HG03103 (cell line): ENCODE measurements around the gene CBLB.
"Not testable (repeated sequence)": the region's sequence is repeated elsewhere in the genome, so short reads cannot be mapped to it uniquely, and the experiment has no call there.

ENCODE experiments used
- ATAC-seq: cut with Tn5 transposase; IDR thresholded peaks from one replicate; pipeline ENCODE4 v1.9.1; 2021; ENCODE audit warnings: low read depth; ENCODE audit not compliant: unreplicated experiment

The CBLB gene

GRCh38 chr3:105763659-105764036 is 105.2 kb downstream of the CBLB start:
- ATAC-seq, result no peak

- no peak for ATAC-seq
Measured at GRCh38 chr3:105762749-105763658, 105.8 kb downstream of the CBLB start.

DNA sequence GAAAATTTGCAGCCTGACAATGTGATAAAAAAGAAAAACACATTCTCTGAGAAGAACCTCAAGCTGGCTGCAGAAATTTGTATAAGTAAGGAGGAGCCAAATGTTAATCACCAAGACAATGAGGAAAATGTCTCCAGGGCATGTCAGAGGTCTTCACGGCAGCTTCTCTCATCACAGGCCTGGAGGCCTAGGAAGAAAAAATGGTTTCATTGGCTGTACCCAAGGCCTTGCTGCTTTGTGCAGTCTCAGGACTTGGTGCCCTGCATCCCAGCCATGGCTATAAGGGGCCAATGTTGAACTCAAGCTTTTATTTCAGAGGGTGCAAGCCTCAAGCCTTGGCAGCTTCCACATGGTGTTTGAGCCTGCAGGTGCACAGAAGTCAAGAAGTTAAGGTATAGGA is 106.6 kb downstream of the CBLB start:
- not testable (repeated sequence) for ATAC-seq

- no peak for ATAC-seq
Measured at GRCh38 chr3:105759442-105760078, 109.3 kb downstream of the CBLB start.

GRCh38 chr3:105758451-105758850 is 110.4 kb downstream of the CBLB start:
- ATAC-seq, result no peak

DNA sequence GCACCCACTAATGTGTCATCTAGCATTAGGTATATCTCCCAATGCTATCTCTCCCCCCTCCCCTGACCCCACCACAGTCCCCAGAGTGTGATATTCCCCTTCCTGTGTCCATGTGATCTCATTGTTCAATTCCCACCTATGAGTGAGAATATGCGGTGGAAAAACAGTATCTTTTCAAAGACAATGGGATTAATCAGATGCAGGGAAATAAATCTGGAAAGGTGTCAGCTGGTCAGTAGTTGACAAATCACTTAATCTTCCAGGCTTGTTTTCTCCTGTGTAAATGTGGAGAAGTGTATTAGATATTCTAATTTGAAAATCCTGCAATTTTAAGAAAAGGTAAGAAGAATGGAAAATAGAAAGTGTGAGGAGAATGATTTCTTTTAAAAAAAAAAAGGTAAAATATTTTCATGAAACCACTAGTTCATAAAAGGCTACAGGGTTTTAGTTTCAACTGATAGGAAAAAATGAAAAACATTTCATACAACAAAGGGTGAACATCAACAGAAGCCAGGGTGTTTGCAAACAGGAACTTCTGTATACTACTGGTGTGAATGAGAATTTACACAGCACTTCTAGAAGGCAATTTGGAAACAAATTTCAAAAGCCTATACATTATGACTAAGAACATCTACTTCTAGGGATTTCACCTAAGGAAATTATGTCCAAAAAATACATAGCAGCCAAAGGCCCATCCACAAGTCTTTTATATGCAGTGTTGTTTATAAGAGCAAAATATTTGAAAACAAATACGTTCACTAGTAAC is 113.5 kb downstream of the CBLB start:
- ATAC-seq, result no peak

- peak; percentile 46 for ATAC-seq
Measured at GRCh38 chr3:105752791-105753415, 115.9 kb downstream of the CBLB start.

DNA sequence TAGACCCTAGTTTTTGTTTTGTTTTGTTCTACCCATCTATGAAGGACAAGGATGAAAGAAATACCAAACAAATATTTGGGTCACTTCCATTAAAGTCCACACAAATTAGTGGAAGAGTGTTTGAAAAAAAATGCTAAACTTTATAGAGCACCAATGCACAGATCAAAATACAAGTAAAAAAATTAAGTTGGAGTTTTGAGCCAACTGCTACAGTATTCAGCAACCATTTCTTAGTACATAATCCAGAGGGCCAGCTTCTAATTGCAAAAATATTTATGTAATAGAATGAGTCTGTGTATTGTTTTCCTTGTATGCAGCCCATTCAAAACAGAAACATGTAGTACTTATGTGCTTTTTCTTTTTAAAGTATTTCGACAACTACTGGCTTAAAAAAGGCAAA is 121.1 kb downstream of the CBLB start:
- ATAC-seq, result no peak

- ATAC-seq, result no peak
Measured at GRCh38 chr3:105747060-105747541, 121.7 kb downstream of the CBLB start.

DNA sequence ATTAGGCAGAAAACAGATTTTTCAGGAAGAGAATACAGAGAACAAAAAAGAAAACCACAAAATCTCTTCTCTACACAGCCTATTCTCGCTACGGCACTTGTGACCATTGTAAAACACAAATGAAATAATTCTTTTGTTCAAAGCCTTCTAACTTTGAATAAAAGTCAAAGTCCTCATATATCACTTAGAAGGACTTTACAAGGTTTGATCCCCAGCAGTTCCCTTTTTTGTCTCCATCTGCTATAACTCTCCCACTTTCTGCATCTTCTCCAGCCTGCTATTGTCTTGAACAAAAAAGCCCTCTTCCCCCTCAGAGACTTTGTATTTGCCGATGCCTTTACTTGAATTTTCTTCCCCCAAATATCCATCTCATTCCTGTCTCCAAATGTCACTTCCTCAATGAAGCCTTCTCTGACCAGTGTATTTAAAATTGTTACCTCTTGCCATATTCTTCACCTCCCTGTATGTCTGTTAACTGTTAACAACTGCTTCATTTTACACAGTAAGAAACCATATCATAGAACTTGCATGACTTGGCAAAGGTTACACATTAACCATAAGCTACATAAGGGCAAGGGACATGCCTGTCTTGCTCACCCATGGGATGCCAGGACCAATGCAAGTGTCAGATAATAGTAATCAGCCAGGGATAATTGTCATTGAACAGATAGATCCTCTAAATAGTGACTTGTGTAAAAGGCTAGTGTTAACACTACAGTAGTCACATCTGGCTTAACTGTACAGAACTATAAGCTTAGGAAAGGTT is 122.4 kb downstream of the CBLB start:
- no peak for ATAC-seq

DNA sequence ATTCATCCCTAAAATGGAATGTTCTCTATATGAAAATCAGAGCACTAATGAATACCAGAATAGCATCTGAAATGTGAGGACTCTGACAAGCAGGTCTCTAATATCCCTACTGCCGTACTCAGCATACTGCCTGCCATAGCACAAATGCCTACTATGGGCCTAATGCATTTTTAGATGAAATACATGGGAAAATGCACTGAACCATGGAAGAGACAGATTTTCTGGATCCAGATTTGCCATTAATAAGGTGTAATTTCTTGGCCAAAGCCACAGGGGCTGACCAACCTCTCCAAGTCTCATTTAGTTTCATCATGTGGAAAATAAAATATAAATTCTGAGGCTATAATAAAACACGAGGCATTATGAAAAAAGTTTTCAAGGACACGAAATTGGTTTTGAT is 123.8 kb downstream of the CBLB start:
- no peak for ATAC-seq

GRCh38 chr3:105744202-105744601 is 124.6 kb downstream of the CBLB start:
- ATAC-seq, result no peak

DNA sequence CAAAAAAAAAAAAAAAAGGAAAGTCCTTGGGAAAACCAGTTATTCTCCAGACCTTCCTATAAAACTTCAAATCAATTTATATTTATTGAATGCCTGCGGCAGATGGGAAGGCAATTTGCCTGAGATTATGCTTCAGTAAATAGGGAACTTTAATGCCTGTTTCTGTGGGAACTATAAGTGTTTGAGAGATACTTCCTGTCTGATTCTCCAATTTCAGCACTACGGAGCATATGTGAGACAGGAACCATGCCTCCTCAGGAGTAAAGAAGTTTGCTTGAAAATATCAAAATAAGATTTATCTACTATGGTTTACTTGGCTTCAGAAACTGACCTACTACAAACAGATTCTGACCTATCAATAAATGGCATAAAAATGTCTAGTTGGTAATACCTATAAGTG is 135.5 kb downstream of the CBLB start:
- ATAC-seq, result no peak

DNA sequence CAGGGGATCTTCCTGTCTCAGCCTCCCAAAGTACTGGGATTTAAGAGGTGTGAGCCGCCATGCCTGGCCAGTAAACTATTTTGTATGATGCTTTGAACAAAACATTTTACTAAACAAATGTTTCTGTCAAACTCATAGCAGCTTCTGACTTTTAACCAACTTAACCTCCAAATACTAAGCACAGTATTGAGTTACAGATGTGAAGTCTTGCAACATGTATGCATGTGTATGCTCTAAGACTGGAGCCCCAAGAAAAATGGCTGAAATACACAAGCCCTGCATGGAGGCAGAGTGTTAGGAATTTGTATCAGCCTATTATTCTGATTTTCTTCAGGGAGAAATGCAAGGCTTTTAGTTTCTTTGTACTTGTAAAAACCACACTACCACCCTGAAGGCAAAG is 137.1 kb downstream of the CBLB start:
- no peak for ATAC-seq

- no peak for ATAC-seq
Measured at GRCh38 chr3:105730801-105731354, 137.9 kb downstream of the CBLB start.

- no peak for ATAC-seq
Measured at GRCh38 chr3:105729667-105730066, 139.1 kb downstream of the CBLB start.

- ATAC-seq, result no peak
Measured at GRCh38 chr3:105728771-105729312, 140.0 kb downstream of the CBLB start.

DNA sequence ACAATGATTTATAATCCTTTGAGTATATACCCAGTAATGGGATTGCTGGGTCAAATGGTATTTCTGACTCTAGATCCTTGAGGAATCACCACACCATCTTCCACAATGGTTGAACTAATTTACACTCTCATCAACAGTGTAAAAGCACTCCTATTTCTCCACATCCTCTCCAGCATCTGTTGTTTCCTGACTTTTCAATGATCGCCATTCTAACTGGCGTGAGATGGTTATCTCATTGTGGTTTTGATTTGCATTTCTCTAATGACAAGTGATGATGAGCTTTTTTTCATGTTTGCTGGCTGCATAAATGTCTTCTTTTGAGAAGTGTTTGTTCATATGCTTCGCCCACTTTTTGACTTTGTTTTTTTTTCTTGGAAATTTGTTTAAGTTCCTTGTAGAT is 141.8 kb downstream of the CBLB start:
- not testable (repeated sequence) for ATAC-seq

DNA sequence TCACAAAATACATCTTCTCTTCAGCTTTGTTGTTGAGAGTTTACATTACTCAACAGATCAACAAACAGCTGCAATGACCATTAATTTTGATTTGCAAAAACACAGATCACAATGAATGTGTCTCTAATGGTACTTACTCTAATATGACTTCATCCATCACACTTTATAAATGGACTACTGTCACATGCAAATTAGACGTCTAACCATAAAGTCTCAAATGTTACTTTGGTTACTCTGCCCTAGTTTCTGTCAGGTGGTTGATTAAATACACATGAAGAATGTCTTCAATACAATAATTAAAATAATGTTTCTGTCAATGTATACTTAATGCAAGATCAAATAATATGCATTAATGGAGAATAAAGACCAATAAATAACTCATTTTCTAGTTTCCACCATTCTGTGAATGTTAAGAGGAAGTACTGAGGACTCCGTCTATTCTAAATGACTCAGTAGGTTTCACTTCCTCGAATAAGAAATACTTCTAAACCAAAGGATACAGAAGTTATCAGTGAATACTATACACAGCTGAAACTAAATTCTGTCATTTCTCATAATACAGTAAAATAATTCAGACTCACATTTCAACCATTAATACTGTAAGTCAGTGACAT is 145.8 kb downstream of the CBLB start:
- peak; percentile 100 for ATAC-seq
